Measurements from ENCODE around the gene TMEM263. TPM values are rescaled to one million over a fixed set of nuclear protein-coding genes. Genes with fewer than 3 reads are reported as not detected.
"Not testable (repeated sequence)": the region's sequence is repeated elsewhere in the genome, so short reads cannot be mapped to it uniquely, and the experiment has no call there.

Gene TMEM263
- polyA plus RNA-seq, 2 of the 4 experiments (the other 2 are of a cell fraction) = 33.4 to 45.6 TPM

- DNase-seq (ENCODE audit: low read depth in 1 of 2, low spot score in 1 of 2); H3K4me3 ChIP-seq; FAIRE-seq; H3K4me2 ChIP-seq; H3K27ac ChIP-seq; POLR2A ChIA-PET; H3K4me1 ChIP-seq; ATAC-seq; H3K9me3 ChIP-seq; TF ChIP-seq FOSL2 (IDR thresholded peaks at IDR 0.05): not testable (repeated sequence)
- CTCF ChIA-PET = interaction anchor here (0.5 to 1.9 kb wide), 4 partner anchors 31 to 695 kb away, joined by 3 to 10 read pairs (median 4); partner anchors contain the start of gene POLR3B
- TF ChIP-seq FOSL2 (CRISPR knock-in tag; IDR thresholded peaks at IDR 0.05) = peak; percentile 20; the same call in 1 of the 2 replicates
- 39% methylated on average over 2 of the region's 2 CpGs for WGBS (ENCODE audit: missing lambda C conversion rate)
These were observed 33.7 kb upstream of the TMEM263 start for GRCh38 chr12:106921976-106922375.

DNA sequence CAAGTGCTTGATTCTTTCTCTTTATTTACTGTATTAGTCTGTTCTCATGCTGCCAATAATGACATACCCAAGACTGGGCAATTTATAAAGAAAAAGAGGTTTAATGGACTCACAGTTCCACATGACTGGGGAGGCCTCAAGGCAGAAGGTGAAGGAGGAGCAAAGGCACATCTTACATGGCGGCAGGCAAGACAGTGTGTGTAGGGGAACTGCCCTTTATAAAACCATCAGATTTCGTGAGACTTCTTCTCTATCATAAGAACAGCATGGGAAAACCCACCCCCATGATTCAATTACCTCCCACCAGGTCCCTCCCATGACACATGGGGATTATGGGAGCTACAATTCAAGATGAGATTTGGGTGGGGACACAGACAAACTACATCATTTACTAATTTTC lies 32.1 kb upstream of the TMEM263 start:
- H3K9me3 ChIP-seq; POLR2A ChIA-PET; DNase-seq (ENCODE audit: low read depth in 1 of 2, low spot score in 1 of 2); H3K4me3 ChIP-seq; H3K4me1 ChIP-seq; FAIRE-seq; H3K4me2 ChIP-seq; H3K27ac ChIP-seq; ATAC-seq: not testable (repeated sequence)
- WGBS (ENCODE audit: missing lambda C conversion rate) = 28% methylated on average over 2 of the region's 2 CpGs
- CTCF ChIA-PET = interaction anchor here (1.0 kb wide), 3 partner anchors 82 to 541 kb away, joined by 3 read pairs; no protein-coding TSS in a partner anchor

DNA sequence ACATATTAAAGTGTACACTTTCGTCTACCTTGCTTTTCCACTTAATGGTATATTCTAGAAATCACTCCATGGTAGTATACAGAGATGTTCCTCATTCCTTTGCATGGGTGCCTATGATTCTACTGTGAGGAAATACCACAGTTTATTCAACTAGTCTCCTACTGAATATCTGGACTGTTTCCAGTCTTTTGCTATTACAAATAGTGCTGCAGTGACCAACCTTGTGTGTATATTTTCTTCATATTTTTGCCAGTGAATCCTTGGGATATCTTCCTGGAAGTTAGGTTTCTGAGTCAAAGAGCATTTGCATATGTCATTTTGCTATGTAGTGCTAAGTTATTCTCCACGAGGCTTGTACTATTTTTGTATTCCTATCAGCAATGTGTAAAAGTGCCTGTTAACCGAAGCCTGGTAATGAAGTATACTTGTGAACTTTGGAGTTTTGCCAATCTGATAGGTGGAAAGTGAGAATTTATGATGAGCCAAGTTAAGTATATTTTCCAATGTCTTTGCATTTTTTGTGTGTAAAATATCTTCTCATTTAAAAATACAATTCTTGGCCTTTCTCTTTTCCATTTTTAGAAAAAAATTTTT lies 31.3 kb upstream of the TMEM263 start:
- H3K4me1 ChIP-seq = no peaks in the 10 kb centered on the region
- no peak overlapping the region for H3K27ac ChIP-seq
- no peaks in the 10 kb centered on the region for H3K9me3 ChIP-seq
- no peak overlapping the region for H3K4me2 ChIP-seq
- FAIRE-seq = no peak
- ChIA-PET CTCF (no interaction called here), POLR2A (no interaction called here)
- no peak overlapping the region for H3K4me3 ChIP-seq
- no peak for TF ChIP-seq ATOH8 (CRISPR knock-in tag; IDR thresholded peaks at IDR 0.05; ENCODE audit: low read depth)
- TF ChIP-seq RNF2 (IDR thresholded peaks at IDR 0.05; ENCODE audit: borderline replicate concordance, low read depth) = no peak
- TF ChIP-seq EP300 (IDR thresholded peaks at IDR 0.05) = no peak
- no peak for TF ChIP-seq HEYL (CRISPR knock-in tag; IDR thresholded peaks at IDR 0.05)
- TF ChIP-seq TFCP2L1 (CRISPR knock-in tag; IDR thresholded peaks at IDR 0.05) = no peak
- no peak for TF ChIP-seq POLR2AphosphoS2 (conservative IDR thresholded peaks at IDR 0.05; ENCODE audit: low read length)
- no peak for TF ChIP-seq FOXS1 (CRISPR knock-in tag; IDR thresholded peaks at IDR 0.05)
- WGBS (ENCODE audit: missing lambda C conversion rate) = 55% methylated on average over 3 of the region's 3 CpGs
- ATAC-seq = no peak
- no peak for DNase-seq (ENCODE audit: low read depth in 1 of 2, low spot score in 1 of 2)

DNA sequence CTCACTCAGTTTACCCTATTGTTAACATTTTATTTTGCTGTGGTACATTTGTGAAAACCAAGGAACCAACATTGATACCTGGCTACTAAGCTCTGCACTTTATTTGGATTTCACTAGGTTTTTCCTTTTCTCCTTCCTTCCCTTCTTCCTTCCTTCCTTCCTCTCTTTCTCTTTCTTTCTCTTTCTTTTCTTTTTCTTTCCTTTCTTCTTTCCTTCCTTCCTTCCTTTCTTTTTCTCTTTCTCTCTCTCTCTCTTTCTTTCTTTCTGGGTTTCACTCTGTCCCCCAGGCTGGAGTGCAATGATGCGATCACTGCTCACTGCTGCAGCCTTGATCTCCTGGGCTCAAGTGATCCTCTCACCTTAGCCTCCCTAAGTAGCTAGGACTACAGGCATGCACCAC lies 29.1 kb upstream of the TMEM263 start:
- H3K4me1 ChIP-seq = no peaks in the 10 kb centered on the region
- H3K27ac ChIP-seq = no peak overlapping the region
- no peak overlapping the region for H3K4me3 ChIP-seq
- ATAC-seq (no peak), DNase-seq (ENCODE audit: low read depth in 1 of 2, low spot score in 1 of 2) (no peak), FAIRE-seq (no peak)
- TF ChIP-seq JUN (IDR thresholded peaks at IDR 0.05) (no peak), PBX3 (IDR thresholded peaks at IDR 0.05) (no peak), POLR2A (IDR thresholded peaks at IDR 0.05; ENCODE audit: low read length) (no peak), ZC3H11A (IDR thresholded peaks at IDR 0.05) (no peak), SREBF2 (IDR thresholded peaks at IDR 0.05) (no peak), REST (IDR thresholded peaks at IDR 0.05) (no peak), MAZ (IDR thresholded peaks at IDR 0.05; ENCODE audit: borderline replicate concordance, low read depth, low read length) (no peak), USF2 (IDR thresholded peaks at IDR 0.05) (no peak), RNF2 (IDR thresholded peaks at IDR 0.05; ENCODE audit: borderline replicate concordance, low read depth) (no peak)
- TF ChIP-seq, protein P1, sequence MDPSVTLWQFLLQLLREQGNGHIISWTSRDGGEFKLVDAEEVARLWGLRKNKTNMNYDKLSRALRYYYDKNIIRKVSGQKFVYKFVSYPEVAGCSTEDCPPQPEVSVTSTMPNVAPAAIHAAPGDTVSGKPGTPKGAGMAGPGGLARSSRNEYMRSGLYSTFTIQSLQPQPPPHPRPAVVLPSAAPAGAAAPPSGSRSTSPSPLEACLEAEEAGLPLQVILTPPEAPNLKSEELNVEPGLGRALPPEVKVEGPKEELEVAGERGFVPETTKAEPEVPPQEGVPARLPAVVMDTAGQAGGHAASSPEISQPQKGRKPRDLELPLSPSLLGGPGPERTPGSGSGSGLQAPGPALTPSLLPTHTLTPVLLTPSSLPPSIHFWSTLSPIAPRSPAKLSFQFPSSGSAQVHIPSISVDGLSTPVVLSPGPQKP (IDR thresholded peaks at IDR 0.05; ENCODE audit: low read depth, low read length) = no peak
- no peaks in the 10 kb centered on the region; the same call in 2 of the 3 replicates for H3K9me3 ChIP-seq
- 86% methylated on average over 1 of the region's 1 CpG for WGBS (ENCODE audit: missing lambda C conversion rate)
- CTCF ChIA-PET = no interaction called here
- POLR2A ChIA-PET = no interaction called here
- H3K4me2 ChIP-seq = no peak overlapping the region
